Stimulated activated CD8-positive, alpha-beta memory T cell treated with anti-CD3 and anti-CD28 coated beads, Interleukin-4, amount 100 ng/mL, for 4 hours (primary cell): ENCODE measurements around the gene RAD51B.
A peak's percentile ranks its signal among the peaks of the same experiment; 100 is the strongest.
"Not testable (repeated sequence)": the region's sequence is repeated elsewhere in the genome, so short reads cannot be mapped to it uniquely, and the experiment has no call there.

ENCODE experiments used
- DNase-seq, 2 donors: peaks; one replicate each; pipeline ENCODE4 v3.0.0-alpha.2; 2020; ENCODE audit warnings: low read depth in 2 of 2, low spot score in 1 of 2

Gene RAD51B

DNA sequence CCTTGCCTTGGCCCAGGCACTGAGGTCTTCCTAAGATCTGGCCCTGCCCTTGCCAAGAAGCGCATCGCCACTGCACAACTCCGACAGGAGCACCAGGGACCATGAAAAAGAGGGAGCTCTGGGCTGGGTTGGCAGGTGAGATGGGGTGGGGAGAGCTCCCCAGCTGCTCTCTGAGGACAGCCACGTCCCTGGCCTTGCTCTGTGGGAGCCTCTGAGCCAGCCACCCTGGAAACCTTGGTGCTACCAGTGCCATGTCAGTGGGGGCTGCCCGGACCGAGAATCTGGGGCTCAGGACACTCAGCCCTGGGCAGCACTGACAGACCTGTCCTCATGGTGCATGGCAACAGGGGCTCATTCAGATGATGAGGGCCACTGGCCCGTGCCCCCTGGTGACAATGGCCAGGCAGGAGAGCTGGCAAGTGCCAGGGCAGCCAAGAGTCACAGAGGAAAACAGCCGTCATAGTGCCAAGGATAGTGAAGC, 838.5 kb downstream of the RAD51B start:
- no peak for DNase-seq

DNA sequence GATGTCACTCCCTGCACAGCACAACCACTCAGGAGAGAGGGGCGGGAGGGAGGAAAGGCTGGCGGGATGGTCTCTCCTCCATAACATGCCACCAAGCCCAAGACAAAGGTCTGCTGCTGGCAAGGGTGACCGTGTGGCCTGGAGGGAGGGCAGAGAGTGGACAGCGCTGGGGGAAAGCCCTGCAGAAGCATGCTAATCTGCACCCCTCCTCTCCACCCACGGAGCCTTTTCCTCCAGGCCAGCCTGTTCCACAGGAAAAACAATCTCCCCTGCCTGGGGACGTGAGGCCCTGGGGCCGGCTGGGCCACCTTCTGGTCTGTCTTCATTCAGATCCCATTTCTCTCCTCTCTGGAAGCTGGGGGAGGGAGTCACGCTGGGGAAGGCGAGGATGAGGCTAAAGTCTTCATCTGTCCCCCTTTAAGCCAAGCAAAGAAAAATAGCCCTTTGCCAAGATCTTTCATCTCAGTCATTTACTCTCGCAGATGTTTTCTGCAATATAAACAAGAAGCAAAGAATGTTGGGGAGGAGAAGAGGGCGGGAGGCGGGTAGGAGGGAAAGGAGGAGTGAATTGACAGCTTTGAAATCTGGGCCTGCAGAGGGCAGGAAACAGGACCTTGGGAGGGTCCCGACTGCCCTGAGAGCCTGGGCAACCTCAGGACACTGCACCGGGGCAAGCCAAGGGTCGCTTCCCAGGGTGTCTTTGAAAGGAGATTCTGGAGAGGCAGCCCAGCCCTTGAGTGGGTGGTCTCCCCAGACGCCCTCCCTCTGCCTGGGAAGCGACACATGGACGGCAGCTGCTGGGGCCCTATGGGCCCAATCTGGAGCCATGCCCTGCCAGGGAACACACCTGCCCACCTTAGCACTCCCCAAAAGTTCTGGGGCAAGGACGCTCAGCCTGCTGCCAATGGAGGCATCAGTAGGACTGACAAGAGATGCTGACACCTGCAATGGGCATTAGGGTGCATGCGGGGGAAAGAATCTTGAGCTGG, 839.7 kb downstream of the RAD51B start:
- DNase-seq = no peak

DNA sequence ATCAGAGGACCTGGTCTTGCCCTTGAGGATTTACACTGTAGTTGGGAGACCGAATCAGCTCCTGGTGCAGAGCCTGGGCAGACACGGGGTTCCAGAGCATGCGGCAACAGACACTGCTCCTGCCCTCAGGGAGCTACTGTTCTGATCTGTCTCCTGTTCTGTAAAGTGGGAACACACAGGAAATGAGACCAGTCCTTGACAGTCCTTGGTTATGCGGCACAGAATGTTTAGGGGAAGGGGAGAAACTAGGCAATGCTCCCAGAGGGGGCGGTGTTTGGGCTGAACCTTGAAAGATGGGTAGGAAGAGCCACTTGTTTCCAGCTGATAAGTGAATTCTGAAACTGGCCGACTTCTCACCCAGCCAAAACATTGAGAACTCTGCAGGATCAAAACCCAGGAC, 840.9 kb downstream of the RAD51B start:
- DNase-seq = no peak

DNA sequence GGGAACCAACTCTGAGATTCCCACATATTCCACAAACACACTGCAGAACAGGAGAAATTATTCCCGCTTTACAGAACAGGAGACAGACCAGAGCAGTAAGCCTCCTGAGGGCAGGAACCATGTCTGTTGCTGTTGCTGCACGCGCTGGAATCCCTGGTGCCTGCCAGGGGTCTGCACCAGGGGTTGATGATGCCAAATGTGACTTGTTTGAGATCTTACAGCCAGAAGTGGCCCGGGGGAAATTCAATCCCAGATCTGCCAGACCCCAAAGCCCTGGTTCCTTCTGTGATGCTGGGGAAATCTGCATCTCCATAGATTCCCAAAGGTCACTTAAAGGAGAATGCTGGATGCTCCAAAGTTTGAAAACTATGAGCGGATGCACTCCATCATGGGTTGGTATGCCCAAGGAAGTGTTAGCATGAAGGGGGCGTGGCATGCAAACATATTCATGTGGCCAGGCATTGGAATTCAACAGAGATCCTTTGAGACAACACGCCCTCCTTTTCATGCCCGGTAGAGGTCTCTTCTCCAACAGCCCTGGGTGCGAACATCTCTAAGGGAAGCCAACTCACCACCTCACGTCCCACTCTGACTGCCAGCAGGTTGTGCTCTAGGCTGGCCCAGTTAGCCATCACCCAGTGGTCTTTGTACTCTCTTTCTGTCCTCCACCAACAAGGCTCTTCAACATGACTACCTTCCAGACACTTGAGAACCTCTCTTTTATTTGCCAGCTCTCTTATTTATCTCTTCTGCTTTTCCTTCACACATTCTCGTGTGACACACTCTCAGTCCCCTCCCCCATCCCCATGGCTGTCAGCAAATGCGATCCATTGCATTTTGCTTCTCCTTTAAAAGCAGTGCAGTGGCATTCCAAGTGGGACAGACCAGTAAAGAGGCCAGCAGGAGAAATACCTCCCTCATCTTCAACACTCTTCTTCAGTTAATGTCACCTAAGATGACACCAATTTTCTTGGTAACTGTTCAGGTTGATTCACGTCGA, 841.9 kb downstream of the RAD51B start:
- no peak for DNase-seq

DNA sequence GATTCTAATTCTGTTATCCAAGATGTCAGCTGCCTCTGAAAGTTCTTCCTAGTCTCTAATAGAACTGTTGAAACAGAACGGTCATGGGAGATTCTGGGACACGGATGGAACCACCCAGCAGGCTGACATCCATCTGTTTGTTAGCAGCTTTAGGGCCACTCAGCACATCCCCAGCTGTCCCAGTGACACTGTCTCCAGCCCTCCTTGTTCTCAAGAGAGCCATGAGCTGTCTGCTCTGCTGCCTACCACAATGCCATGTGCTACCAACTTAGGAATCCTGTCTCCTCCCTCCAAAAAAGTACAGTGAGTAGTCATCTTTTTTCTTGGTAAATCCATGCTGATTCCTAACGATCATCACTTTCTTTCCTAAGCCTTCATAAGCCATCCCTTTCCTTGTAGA, 842.8 kb downstream of the RAD51B start:
- no peak for DNase-seq

DNA sequence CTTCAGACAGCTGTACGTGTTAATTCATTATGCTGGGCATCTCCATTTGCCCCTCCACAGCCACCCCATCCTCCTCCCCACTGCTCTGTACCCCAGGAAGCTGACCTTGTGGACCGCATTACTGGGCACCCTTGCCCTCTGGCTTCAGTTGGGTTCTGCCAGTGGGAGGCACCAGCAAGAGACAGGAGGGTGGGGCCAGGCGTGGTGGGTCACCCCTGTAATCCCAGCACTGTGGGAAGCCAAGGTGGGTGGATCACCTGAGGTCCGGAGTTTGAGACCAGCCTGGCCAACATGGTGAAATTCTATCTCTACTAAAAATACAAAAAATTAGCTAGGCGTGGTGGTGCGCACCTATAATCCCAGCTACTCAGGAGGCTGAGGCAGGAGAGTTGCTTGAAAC, 843.2 kb downstream of the RAD51B start:
- not testable (repeated sequence) for DNase-seq

DNA sequence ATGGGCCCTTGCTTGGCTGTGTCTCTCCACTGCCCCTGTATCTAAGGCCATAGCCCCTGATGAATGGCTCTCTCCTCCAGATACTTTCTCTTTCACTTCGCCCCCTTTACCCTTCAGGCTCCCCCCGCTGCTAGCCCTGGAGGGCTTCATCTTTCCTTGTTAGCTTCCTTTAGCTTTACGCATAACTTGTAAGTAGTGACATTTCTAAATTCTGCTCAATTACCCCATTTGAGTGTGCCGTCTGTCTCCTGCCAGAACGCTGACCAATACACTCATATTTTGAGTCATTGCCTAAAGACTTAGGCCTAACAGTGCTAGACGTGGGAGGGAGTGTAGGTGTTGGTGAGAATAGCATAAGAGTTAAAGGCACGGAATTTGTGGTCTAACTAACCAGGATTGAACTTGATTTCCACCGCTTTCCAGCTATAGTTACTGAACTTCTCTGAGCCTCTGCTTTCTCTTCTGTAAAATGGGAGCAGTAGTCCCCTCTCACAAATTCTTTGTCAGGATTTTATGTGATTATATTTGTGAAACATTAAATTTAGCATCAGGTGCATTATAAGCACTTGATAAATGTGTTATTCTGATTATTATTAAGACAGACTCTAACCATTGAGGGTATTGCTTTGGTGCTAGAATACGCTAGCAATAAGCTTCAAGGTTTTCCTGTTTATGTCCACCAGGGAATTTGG, 844.0 kb downstream of the RAD51B start:
- DNase-seq = peak in 1 of 2 donors; percentile 14

DNA sequence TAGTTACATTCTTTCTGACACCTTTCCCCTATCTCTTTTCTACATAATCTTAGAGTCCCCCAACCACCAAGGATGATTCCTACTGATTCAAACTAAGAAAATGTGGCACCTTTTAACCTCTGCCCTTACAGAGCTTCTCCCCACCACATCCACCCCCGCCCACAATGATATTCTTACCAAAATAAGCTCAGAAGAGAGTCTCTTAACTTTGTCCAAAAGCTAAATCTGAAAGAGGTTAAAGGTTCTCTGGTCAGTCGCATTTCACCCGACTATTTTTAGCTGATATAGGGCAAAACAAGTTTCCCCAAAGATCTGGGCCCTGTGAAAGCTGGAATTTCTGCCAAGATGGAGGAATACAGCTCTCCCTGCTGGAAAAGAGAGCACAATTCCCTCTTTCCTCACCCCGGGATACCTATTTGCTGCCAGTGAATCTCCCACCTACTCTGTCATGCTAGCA, 844.7 kb downstream of the RAD51B start:
- DNase-seq = no peak

DNA sequence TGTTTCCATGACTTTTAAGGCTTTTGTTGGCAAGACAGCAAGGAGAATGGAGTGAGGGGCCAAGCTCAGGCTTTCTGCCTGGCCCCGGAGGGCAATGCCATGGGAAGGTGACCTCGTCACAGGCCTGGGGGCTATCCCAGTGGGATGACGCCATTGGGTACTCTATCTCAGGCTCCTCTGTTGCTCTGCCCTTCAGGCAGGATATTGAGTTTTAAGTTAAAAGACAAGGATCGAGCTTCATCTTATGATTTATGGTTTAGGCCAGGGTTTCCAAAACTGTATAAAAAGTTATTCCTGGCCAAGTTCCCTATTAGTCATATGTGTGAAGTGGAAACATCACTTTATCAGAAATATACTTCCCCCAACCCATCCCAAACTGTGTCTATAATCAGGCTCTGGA, 845.6 kb downstream of the RAD51B start:
- no peak for DNase-seq

DNA sequence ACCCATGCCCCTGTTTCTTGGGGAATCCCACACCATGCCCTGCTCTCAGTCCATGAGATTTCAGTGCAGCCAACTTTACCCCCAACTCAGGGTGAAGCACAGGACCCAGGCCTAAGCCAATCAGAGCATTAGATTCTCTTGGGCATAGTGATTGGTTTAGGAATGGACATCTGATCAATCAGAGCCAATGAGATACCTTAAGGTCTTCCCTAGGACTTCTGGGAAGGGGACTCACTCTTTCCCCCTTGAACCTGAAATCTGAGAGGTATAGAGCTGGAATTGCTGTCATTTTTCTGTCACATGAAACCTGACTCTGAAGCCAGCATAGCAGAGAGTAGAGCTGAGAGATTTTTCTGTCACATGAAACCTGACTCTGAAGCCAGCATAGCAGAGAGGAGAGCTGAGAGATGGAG, 846.2 kb downstream of the RAD51B start:
- no peak for DNase-seq

DNA sequence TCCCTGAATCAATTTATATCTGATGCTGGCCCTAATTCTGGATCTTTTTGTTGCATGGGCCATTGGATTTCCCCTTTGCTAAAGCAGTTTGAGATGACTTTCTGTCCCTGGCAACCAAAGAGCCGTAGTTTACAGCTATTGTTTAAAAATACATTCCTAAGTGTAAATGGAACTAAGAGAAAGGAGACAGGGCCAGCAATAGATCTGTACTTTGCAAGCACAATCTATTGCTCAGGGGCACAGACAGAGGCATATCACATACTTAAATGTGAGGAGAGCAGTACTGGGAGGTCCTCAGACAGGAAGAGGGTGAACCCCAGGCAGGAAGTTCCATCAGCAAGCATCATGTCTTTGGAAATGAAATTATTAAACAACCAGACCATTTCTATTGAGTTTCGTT, 846.7 kb downstream of the RAD51B start:
- DNase-seq = no peak

DNA sequence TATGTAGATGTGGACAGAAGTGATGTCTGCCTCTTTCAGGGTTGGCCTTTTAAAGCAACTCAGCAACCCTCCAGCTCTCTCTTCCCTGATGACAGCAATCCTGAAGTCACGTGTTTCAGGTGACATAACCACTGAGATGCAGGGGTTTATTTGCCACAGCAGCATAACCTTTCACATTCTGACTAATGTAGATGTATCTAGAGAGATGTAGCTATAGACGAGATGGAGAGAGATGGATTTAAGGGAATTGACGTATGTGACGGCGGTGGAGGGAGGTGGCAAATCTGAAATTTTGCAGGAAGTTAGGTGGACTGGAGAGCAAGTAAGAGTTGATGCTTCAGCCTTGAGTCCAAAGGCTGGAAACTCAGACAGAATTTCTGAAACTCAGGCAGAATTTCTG, 847.3 kb downstream of the RAD51B start:
- DNase-seq = no peak

DNA sequence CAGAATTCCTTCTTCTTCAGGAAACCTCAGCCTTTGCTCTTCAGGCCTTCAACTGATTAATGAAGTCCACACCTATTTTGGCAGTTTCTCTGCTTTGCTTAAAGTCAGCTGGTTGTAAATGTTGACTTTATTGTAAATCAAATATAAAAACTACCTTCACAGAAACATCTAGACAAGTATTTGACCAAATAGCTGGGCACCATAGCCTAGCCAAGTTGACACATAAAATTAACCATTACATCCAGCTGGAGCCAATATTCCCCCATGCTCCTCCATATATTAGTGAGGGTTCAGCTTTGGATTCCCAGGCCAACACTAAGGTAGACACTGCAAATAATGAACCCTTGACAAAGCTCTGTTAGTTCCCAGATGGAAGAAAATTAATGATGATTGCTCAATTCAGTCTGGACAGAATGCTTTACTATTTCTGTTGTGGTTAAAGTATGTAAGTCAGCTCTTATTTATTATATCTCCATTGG, 847.8 kb downstream of the RAD51B start:
- no peak for DNase-seq

DNA sequence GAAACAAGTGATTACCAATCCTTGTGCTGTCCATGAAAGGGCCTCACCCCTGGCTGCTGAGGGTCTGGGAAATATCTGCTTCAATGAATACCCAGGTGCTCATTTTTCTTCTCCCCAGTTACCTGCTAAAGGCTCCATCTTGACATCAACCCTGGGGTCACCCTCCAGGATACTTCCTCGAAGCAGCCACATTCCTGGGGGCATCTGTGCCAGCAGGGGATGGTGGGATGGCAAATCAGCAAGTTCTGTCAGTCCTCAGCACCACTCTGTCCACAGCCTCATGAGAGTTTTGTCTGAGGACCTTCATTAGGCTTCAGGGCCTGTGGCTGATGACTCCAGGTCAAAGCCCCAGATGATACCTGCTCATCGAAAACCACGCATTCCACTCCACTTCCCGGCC, 848.4 kb downstream of the RAD51B start:
- no peak for DNase-seq

DNA sequence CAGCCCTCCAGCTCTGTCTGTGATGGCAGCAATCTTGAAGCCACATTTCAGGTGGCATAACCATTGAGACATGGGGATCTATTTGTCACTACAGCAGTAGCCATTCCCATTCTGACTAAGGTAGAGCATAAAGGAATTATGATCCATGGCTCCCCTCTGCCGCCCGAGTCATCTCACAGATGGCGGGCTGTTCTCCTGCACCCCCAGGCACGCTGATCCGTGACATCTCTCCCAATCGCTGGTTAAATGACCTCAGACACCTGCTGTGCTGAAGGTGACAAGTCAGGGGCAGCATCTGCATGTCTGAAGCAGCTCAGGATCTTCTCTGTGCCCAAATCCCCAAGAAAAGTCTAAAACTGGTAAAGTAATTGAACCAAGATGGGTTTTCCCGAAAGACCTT, 849.0 kb downstream of the RAD51B start:
- no peak for DNase-seq

DNA sequence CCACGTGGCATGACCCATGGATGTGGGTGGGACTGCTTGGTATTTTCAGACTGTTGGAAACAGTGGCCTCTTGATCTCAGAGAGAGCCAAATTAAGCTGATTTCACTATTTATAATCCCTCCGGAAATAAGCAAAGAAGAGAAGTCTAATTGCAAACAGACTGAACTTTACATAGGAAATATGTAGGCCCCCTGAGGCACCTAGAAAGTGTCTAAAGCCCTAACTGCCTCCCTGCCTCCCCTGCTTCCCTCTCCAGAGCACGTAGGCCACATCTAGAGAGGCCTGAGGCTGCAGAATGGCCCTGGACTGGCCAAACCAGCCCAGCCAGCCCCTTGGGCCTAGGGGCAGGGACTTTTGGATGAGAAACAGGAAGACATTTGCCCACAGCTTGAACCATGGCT, 849.5 kb downstream of the RAD51B start:
- no peak for DNase-seq

DNA sequence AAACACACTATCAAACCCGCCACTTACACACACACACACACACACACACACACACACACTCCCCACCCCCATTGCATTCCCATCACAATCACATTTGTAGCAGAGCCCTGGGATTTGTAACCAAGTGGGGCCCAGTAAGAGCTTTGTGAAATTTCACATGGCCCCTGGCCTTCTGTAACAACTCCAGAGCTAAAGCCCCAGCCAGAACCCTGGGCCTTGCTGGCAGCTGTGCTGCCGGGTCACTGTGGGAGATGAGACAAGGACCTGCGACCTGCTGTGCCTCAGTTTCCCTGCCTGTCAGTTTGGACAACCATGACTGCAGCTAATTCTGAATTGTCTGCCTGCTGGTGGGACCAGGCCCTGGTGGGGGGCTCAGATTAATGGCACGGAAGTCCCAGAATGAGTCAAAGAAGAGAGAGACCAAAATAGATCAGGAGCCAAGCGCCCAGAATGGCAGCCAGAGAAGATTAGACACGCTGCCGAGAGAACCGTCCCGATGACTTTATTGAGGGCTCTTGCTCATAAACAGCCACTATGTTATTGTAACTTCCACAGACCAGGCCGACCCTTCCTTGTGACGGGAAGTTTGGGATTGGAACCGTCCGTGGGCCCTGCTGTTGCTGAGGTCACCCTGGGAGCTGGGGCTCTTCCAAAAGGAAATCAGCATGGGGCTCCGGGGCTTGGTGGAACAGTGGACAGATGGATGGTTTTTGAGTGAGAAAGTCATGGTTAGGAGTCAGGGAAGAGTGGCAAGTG, 850.2 kb downstream of the RAD51B start:
- DNase-seq = no peak

DNA sequence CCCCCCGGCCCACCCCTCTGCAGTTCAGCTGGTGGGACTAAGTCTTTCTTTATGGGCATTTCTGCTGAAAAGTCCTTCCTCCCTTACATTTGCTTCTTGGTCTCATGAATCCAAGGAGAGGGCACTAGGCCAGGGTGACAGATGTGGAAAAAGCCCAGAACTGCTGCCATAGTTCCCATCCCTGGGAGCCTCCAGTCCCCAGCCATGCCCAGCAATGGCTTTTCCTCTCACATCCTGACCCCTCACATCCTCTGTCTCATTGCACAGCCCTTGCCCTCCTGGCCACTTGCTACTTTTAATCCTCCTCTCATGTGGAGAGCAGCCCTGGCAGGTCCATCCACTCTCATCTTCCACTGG, 850.8 kb downstream of the RAD51B start:
- no peak for DNase-seq

DNA sequence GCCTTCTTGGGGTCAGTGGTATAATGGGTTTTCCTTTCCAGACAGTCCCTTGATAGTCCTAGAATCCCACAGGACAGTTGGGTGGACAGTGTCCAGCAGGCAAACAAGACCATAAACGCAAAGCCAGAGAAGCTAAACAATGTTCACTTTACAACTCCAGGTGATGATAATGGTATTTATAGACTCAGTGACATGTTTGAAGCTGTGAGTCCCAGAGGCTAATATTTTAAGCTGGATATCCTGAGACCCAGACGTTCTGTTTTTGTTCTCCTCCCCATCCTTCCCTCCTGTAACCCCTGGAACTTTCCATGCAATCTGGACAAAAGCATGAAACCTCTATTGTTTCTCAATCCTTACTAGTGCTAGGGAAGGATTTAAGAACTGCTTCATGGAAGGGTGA, 852.3 kb downstream of the RAD51B start:
- DNase-seq = no peak

DNA sequence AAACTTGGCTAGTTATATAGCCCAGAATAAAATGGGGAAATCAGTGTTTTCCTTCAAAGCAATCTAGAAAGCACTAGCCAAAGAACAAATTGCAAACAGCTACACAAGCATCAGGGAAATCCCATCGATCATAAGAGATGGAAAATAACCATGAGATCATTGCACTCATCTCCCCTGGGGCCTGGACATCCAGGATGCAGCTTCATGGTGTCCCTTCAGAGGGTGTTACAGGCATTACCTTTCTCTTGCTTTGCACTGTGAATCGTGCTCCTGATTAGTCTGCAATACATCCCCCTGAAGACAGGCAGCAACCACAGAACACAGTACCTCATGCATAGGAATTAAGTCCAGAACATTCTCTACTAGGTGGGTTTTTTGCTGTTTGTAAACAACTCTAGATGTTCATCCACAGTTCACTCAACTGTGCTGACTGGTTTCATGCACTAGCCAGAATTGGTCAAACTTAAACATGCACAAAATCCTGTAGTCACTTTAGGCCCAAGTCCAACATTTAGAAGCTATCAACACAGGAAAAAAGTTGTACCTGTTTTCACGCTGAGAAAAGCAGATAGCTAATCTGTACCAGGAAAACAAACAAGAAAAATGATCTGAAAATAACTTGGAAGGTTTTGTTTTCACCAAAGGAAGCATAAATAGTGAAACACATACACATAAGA, 853.2 kb downstream of the RAD51B start:
- DNase-seq = no peak
